Stimulated activated CD4-positive, alpha-beta T cell treated with anti-CD3 and anti-CD28 coated beads, TNF-alpha, amount 100 ng/mL, for 48 hours (primary cell): ENCODE measurements around the gene UBASH3A.

ENCODE experiments used
- DNase-seq, 3 donors: peaks; one replicate each; pipeline ENCODE4 v3.0.0-alpha.2; 2020; ENCODE audit warnings: low read depth in 3 of 3

Gene UBASH3A

DNA sequence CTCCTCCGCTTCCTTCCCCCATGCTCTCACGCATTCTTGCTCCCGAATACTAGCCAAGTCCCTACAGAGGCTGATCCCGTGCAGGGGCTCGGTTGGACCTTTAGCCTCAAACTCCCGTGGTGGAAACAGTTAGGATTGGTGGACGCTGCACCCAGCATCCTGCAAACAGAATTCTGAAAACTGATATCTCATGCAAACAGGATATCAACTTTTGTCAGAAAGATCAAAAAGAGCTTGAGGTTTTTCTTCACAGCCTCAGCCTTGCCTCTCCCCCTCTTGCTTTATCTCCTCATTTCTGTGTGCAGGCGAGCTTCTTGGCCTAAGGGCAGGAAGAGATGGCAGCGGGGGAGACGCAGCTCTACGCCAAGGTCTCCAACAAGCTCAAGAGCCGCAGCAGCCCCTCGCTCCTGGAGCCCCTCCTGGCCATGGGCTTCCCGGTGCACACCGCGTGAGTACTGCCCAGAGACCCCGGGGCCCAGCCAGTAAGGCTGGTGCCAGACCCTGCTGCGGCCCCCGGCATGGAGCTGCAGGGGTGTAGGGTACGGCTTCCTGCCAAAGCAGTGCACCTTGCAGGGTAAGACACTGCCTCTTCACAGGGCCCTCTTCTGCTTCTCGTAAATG, at the start of gene UBASH3A:
UBASH3A (plus strand) TSS at position 292 of the 621 bp plus-strand sequence; CDS start at position 336, 44 bp downstream.
- DNase-seq = no peak

- no peak for DNase-seq
Measured at GRCh38 chr21:42356046-42356445, 47.7 kb upstream of the UBASH3A start.

DNA sequence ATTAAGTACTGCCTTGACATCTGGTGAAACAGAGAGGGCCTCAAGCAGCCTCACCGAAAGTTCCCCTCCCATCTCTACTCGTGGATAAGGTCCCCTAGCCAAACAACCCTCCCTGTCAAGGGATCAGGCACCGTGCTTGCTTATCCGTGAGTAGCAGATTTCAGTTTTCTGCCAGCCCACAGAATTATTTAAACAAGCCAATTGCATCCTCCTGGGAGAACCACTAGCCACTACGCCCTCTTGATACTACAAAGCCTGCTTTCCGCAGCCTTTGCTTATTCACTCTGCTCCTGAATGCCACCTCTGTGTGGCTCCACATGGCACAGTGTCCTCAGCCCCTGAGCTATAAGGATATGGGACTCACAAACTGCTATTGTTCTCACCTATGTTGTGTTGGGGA, 47.1 kb upstream of the UBASH3A start:
- no peak for DNase-seq

- no peak for DNase-seq
Measured at GRCh38 chr21:42357307-42357706, 46.4 kb upstream of the UBASH3A start.

DNA sequence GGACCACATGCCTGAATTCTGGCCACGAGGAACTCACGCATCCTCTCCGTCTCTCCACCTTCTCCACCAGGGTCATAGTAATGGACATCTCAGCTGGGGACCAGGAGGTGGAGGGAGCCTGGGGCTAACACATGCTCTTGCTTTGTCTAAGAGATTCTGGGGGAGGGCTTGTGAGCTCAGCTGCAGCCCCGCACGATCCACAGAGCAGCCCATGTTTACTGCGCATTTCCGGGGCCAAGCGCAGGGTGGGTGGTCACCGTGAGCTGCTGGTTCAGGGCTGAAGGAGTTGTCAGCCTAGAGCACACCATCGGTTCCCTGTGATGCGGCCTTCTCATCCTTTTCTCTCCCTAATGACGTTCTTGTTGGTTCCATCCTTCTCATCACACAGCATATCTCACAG, 45.4 kb upstream of the UBASH3A start:
- no peak for DNase-seq

GRCh38 chr21:42358937-42359336, 44.8 kb upstream of the UBASH3A start:
- no peak for DNase-seq

- DNase-seq = no peak
Measured at GRCh38 chr21:42360317-42360716, 43.4 kb upstream of the UBASH3A start.

DNA sequence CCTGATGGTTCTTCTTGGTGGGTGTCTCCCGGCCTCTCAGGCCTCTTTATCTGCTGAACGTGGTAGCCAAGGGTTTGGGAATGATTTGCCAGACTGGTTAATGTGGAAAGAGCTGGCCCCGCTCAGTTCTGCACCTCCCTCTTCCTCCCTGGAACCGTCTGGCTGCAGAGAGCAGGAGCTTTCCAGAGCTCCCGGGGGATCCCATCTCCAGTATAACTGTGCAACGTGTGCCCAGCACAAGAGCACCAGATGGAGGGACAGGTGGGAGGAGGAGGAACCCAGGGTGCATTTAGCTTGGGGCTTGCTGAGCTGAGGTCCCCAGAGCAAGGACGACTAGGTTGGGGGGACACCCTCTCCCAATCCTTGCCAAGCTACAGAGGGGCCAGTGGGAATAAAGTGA, 42.4 kb upstream of the UBASH3A start:
- no peak for DNase-seq

DNA sequence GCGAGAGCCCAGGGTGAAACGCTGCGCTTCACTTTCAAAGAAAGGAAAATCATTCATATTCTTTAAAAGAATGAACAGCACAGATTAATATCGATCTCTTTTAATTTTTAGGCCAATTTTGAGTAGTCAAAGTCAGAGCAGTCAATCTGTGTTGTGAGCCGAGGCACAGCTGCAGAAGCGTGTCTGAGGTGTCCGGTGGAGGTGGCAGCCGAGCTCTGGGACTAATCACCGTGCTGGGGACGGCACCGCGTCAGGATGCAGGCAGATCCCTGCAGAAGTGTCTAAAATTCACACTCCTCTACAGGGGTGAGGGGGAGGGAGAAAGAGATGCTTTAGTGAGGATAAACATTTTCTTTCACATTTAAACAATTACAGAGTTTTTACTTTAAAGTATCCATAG, 41.5 kb upstream of the UBASH3A start:
- DNase-seq = no peak

- DNase-seq = no peak
Measured at GRCh38 chr21:42362700-42363099, 41.0 kb upstream of the UBASH3A start.

- no peak for DNase-seq
Measured at GRCh38 chr21:42363312-42363711, 40.4 kb upstream of the UBASH3A start.

DNA sequence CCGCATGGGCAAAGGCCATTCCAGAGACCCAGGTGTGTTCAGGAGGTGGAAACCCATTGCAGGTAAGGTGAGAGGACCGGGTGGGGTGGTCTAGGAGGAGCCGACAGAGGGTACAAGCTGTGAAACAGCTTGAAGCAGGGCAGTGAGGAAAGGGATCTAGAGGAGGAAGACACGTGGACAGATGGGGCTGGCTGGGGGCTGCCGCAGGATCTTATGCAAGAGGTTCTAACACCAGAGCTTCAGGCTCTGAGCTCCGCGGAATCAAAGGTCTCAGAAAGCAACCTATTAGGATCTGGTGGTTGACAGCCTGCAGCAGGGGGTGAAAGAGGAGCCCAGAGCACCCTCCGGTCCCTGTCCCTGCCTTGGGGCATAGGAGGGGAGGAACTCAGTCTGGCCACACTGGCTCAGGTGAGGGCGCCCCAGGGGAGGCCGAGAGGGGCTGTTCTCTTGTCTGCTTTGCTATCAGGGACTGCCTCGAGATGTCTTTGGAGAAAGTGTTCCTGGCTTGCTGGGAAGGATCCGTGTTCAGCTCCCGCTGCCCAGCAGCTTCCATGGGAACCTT, 39.3 kb upstream of the UBASH3A start:
- DNase-seq = no peak

DNA sequence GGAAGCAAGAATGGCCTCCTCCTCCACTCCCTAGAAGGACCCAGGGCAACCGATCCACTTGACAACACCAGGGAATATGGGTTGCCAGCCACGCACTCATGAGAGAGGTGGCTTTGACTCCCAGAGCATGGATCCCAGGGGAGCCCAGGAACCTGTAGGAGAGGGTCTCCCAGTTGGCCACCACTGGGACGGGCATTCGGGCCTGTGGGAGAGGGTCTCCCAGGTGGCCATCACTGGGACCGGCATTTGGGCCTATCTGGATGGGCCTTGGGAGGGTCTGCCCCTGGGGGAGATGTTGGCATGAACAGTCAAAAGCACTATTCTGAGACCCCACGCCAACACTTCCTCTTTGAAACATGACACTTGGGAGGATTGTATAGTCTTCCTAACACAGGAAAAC, 37.9 kb upstream of the UBASH3A start:
- DNase-seq = no peak

GRCh38 chr21:42366292-42367010, 37.3 kb upstream of the UBASH3A start, which contains the start of gene TFF1:
Gene TFF1 (minus strand): TSS chr21:42366535. CDS start chr21:42366495, 40 bp downstream.
- no peak for DNase-seq

DNA sequence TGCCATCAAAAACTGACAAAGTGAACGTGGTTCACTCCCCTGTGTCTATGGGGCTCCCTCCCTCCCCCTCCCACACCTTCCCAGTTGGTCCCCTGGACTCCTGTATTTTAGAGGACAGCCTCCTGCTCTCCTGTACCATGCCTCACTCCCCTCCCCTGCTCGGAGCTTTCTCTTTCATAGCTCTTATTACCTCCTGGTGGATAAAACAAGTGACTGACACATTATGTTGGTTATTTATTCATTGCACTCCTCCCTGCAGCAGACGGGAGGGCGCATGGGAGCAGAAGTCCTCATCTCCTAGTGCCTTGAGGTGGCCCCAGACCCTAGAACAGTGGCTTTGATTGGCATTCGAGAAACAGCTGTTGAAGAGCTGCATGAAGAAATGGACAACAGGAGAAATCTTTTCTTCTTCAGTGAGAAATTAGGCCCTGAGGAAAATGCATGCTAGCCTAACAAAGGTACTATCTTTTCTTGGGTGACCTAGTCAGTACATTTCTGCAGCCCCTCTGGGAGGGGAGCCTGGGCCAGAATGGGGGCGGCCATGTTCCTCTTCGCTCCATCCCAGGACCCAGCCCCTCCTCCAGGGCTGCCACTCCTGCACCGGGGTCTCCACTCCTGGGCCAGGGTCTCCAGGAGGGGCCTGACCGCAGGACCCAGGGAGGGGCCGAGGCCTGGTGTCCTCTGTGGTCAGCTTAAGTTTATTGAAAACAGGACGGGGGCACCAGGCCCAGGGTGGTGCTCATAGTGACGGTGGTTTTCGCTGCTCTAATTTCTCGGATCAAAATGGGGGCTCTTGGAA, 36.1 kb upstream of the UBASH3A start:
- DNase-seq = no peak

- DNase-seq = no peak
Measured at GRCh38 chr21:42369821-42370220, 33.9 kb upstream of the UBASH3A start.

- no peak for DNase-seq
Measured at GRCh38 chr21:42370894-42371654, 32.6 kb upstream of the UBASH3A start.

- peak in 1 of 3 donors; percentile 49 for DNase-seq
Measured at GRCh38 chr21:42373196-42373907, 30.4 kb upstream of the UBASH3A start.

- DNase-seq = no peak
Measured at GRCh38 chr21:42373908-42374455, 29.7 kb upstream of the UBASH3A start.

DNA sequence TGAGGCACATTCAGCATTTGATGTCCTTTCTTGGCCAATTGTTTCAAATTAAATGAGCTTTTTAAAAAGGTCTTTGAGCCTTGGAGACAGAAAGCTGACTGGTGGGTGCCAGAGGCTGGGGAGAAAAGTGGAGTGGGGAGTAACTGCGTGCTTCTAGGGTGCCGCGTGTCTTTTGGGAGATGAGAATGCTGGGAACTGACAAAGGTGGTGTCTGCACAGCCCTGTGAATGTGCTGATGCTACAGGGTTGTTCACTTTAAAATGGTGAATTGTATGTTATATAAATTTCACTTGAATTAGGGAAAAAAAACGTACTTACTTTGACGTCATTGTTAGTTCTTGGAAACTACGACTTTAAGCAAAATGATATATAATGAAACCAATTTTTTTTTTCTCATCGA, 29.2 kb upstream of the UBASH3A start:
- DNase-seq = no peak
